NT2/D1 (cell line): Measurements from ENCODE around the gene SMIM15.

Experiments
- DNase-seq: peaks from one replicate; pipeline ENCODE4 v3.0.0-alpha.2; 2011; ENCODE audit warnings: low read depth, low spot score
- H3K27me3 ChIP-seq: 2 replicates; pipeline ENCODE4 v1.6.0; 2011; ENCODE audit warnings: mild to moderate bottlenecking; ENCODE audit not compliant: insufficient read length, insufficient read depth
- H3K36me3 ChIP-seq: 2 replicates; pipeline ENCODE4 v1.6.1; 2011; ENCODE audit warnings: mild to moderate bottlenecking, low read length, mixed read lengths; ENCODE audit not compliant: insufficient read depth, insufficient read length
- H3K4me1 ChIP-seq: 2 replicates; pipeline ENCODE4 v1.5.1; 2011; ENCODE audit not compliant: insufficient read depth, insufficient read length
- H3K4me3 ChIP-seq: 2 replicates; pipeline ENCODE4 v1.5.1; 2011; ENCODE audit warnings: low read depth; ENCODE audit not compliant: insufficient read length
- H3K9ac ChIP-seq: 2 replicates; pipeline ENCODE4 v1.6.0; 2011; ENCODE audit warnings: low read depth; ENCODE audit not compliant: insufficient read length
- H3K9me3 ChIP-seq: 2 replicates; pipeline ENCODE4 v1.5.1; 2011; ENCODE audit warnings: mild to moderate bottlenecking, low read length; ENCODE audit not compliant: insufficient read depth
- SUZ12 ChIP-seq: IDR thresholded peaks from 2 replicates; pipeline ENCODE4 v1.6.1; 2011; ENCODE audit not compliant: insufficient read length, insufficient read depth; ENCODE audit errors: extremely low read depth
- YY1 ChIP-seq: IDR thresholded peaks from 2 replicates; pipeline ENCODE4 v1.6.1; 2011; ENCODE audit not compliant: insufficient read length, insufficient read depth
- ZNF274 ChIP-seq: IDR thresholded peaks from 2 replicates; pipeline ENCODE4 v1.6.1; 2011; ENCODE audit warnings: mild to moderate bottlenecking, low read depth, low read length

SMIM15 gene

DNA sequence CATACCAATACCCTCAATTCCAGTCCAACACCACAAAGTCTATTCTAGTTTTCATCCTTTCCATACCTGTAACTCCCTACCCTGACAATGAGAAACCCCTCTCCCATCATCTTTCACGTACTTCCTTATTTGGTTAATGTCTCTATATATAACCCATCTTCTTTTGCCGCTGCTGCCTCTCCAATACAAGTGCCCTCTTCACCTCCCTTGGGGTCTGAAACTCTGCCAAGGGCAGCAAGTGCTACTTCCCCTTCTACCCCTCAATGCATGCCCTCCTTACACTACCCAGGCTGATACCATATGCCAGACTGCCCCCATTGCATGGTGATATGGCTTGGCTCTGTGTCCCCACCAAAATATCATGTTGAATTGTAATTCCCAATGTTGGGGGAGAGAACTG is 24.4 kb upstream of the SMIM15 start:
- H3K4me1 ChIP-seq = no peaks in the 10 kb centered on the region
- no peak overlapping the region for H3K9ac ChIP-seq
- H3K9me3 ChIP-seq = no peaks in the 10 kb centered on the region; the same call in 1 of the 2 replicates
- H3K4me3 ChIP-seq = no peak overlapping the region
- no peaks in the 10 kb centered on the region for H3K36me3 ChIP-seq
- TF ChIP-seq ZNF274 (no peak), SUZ12 (no peak), YY1 (no peak)
- no peak for DNase-seq
- no peaks in the 10 kb centered on the region for H3K27me3 ChIP-seq

DNA sequence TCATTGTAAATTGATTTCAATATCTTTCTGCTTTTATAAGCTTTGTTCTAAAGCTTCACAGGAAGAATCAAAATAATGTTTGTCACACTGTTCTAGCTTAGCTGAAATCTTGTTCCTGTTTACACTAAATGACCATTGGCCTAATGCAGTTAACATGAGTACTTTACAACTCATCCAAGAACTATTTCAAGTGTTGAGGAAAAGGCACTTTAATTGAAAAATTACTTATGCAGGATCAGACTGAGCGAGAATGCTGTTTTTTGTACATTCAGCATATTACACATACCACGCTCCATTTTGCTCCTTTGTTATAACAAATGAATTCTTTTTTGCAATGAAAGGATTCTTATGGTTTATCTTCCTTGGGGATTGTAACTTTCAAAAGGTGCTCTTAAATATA is 22.4 kb upstream of the SMIM15 start:
- DNase-seq = no peak
- TF ChIP-seq SUZ12 (no peak), YY1 (no peak), ZNF274 (no peak)
- no peak overlapping the region for H3K9ac ChIP-seq
- H3K4me1 ChIP-seq = no peaks in the 10 kb centered on the region
- no peak overlapping the region for H3K4me3 ChIP-seq
- H3K9me3 ChIP-seq = no peaks in the 10 kb centered on the region; the same call in 1 of the 2 replicates
- H3K27me3 ChIP-seq = no peaks in the 10 kb centered on the region
- H3K36me3 ChIP-seq = no peaks in the 10 kb centered on the region

DNA sequence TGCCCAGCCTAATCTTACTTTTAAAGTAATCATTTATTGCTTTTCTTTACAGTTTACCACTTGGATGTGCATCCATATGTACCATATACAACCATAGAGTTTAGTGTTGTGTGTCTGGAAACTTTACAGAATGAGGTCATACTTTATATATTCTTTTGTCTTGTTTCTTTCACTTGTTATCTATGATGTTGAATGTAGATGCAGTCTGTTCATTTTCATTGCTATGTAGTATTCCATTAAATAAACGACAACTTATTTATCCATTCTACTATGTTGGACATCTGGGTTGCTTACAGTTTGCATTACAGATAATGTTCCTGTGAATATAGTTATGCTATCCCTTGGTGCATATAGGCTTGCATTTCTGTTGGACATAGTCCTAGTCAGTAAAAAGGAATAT is 21.3 kb upstream of the SMIM15 start:
- Histone ChIP-seq H3K4me3 (no peak overlapping the region), H3K27me3 (no peaks in the 10 kb centered on the region), H3K4me1 (no peaks in the 10 kb centered on the region), H3K9me3 (no peaks in the 10 kb centered on the region), H3K9ac (no peak overlapping the region), H3K36me3 (no peaks in the 10 kb centered on the region)
- TF ChIP-seq SUZ12 (no peak), ZNF274 (no peak), YY1 (no peak)
- no peak for DNase-seq

DNA sequence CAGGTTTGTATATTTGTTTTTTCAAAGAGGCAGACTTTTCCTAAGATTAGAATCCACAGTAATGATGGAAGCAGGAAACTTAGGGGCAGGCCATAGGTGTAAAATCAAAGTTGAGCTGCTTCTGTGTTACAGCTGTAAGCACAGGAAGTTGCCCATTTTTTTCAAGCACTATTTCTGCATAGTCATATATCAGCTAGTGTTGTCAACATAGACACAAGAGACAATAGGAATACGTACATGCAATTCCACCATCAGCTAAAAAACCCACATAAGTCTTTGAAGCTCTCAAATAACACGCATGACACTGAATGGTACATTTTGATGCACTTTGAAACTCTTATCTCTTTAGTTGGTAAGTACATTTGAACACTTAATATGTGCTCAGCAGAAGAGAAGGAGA is 20.2 kb upstream of the SMIM15 start:
- Histone ChIP-seq H3K36me3 (no peaks in the 10 kb centered on the region), H3K9me3 (no peaks in the 10 kb centered on the region), H3K4me1 (no peaks in the 10 kb centered on the region), H3K4me3 (no peak overlapping the region), H3K27me3 (no peaks in the 10 kb centered on the region), H3K9ac (no peak overlapping the region)
- no peak for TF ChIP-seq SUZ12
- no peak for TF ChIP-seq ZNF274
- no peak for TF ChIP-seq YY1
- no peak for DNase-seq

DNA sequence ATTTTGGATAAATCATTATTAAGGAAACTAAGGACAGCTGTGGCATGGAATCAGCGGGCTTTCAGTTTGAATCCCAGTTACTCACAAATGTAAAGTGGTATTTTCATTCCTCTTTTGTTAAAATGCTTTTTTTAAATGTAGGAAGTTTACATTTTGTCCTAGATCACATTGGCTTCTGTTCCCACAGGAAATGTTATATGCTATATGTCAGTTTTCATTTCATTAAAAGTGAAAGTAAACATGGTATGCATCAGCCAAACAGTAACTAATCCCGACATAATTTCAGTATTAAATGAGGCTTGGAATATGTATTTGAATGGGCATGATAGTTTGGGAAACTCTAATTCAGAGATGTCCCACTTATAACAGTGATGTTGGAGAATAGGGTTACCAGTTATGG is 18.6 kb upstream of the SMIM15 start:
- H3K27me3 ChIP-seq = no peaks in the 10 kb centered on the region
- no peak overlapping the region for H3K9ac ChIP-seq
- no peaks in the 10 kb centered on the region for H3K36me3 ChIP-seq
- DNase-seq = no peak
- no peaks in the 10 kb centered on the region for H3K4me1 ChIP-seq
- TF ChIP-seq SUZ12 (no peak), ZNF274 (no peak), YY1 (no peak)
- no peaks in the 10 kb centered on the region for H3K9me3 ChIP-seq
- H3K4me3 ChIP-seq = no peak overlapping the region

DNA sequence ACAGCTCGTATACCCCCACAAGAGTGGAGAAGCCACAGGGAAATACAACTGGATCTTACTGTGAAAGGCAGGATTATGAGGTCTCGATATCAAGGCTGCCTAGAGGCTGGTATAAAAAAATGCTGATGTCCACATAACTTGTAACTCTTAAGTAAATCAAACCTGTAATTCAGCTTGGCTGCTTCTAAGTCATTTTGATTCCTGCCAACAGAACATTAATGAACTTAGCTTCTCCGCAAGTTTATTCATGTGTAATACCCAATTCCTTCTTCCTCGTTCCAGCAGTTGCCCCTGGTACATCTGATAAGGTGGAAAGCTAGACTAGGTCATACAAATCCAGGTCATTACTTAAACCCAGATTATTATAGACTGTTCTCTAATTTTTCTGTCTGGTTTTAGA is 16.4 kb upstream of the SMIM15 start:
- no peaks in the 10 kb centered on the region for H3K36me3 ChIP-seq
- no peak overlapping the region for H3K9ac ChIP-seq
- H3K4me3 ChIP-seq = no peak overlapping the region
- no peaks in the 10 kb centered on the region for H3K9me3 ChIP-seq
- TF ChIP-seq SUZ12 (no peak), YY1 (no peak), ZNF274 (no peak)
- no peaks in the 10 kb centered on the region for H3K27me3 ChIP-seq
- no peak for DNase-seq
- H3K4me1 ChIP-seq = no peaks in the 10 kb centered on the region

DNA sequence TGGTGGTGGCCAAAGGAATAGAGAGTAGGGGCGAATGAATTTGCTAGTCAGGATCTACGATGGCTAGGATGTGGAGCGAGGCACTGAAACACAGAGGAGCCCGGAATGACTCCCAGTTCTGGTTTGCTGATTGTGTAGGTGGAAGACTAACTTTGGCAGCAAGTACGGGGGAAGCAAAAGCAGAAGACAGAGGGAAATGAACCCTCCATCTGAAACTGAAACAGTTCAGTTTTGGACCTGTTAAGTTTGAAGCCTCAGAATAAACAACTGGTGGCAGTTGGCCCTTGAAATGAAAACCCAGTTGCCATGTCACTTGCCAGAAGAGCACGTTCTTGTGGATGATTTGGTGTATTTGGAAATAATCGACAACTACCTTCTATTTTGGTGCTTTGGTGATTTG is 15.4 kb upstream of the SMIM15 start:
- Histone ChIP-seq H3K4me1 (no peaks in the 10 kb centered on the region), H3K9me3 (no peaks in the 10 kb centered on the region), H3K9ac (no peak overlapping the region), H3K27me3 (no peaks in the 10 kb centered on the region), H3K36me3 (no peaks in the 10 kb centered on the region), H3K4me3 (no peak overlapping the region)
- no peak for TF ChIP-seq YY1
- TF ChIP-seq SUZ12 = no peak
- no peak for TF ChIP-seq ZNF274
- no peak for DNase-seq

DNA sequence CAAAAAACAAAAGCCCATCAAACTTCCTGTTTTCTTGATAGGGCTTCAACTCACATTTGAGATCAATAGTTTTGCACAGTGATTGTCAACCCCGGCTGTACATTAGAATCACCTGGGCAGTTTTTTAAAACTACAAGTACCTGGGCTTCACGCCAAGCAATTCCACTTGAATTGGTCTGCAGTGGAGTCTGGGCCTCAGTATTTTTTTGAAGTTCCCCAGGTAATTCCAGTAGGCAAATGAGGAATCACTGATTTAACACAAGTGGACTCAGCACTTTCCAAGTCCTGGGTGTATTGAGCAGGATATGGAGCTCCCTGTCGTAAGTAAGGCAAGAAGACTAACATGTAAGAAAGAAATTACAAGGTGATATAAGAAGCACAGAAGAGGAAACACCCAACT is 14.8 kb upstream of the SMIM15 start:
- H3K9me3 ChIP-seq = no peaks in the 10 kb centered on the region
- no peaks in the 10 kb centered on the region for H3K36me3 ChIP-seq
- no peak for TF ChIP-seq ZNF274
- no peak for TF ChIP-seq YY1
- TF ChIP-seq SUZ12 = no peak
- DNase-seq = no peak
- H3K9ac ChIP-seq = no peak overlapping the region
- H3K4me1 ChIP-seq = no peaks in the 10 kb centered on the region
- no peaks in the 10 kb centered on the region for H3K27me3 ChIP-seq
- H3K4me3 ChIP-seq = no peak overlapping the region
